HG03066 (cell line): ENCODE results near the gene CHN2.

Experiments
- ATAC-seq: cut with Tn5 transposase; IDR thresholded peaks from one replicate; pipeline ENCODE4 v1.9.1; 2021; ENCODE audit warnings: low read depth; ENCODE audit not compliant: unreplicated experiment

CHN2 gene

DNA sequence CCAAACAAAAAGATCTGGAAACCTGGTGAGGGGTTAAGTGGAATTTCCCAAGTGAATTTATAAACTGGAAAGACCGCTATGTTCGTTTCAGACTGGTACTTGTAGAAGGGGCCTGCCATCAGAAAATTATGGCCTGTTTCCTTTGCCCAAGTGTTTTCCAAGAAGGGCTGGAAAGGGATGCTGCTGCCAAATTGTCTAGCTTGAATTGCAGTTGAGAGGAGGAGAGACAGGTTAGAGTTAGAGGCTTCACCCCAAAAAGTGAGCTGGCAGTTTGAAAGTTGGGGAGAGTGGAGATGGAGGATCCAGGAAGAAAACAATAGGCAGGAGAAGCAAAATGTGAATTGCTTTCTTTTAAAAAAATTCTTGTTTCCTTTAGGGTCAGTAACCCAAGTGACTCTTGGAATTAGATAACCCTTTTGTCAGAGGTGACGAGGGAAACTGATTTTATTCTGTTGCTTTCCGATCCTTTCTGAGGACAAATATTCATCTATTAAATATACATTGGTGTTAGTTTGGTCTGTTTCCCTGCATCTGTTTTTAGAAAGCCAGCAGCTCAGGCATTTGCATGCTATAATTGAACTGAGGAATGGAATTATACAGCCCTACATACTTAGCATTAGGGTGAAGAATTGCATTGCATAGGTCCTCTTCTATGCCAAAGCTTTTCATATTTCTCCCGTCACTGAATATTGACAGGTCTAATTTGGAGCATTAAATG, 286.5 kb downstream of the CHN2 start:
- ATAC-seq = no peak

DNA sequence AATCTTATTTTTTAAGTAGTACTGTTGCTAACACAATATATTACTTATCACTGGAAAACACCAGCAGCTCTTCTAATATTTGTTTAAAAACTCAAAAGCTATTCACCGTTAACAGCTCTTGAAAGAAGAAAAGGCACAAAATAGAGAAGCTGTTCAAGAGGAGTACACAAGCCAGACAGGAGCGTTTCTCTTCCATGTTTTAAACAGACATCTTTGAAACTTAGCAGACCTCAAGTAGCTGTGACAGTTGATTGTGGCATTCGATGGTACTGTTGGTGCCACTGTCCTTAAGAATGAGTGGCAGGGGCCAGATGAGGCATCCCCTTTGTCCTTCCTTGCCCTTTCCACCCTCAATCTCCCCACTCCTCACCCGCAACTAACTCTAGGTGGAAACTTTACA, 287.5 kb downstream of the CHN2 start:
- no peak for ATAC-seq

DNA sequence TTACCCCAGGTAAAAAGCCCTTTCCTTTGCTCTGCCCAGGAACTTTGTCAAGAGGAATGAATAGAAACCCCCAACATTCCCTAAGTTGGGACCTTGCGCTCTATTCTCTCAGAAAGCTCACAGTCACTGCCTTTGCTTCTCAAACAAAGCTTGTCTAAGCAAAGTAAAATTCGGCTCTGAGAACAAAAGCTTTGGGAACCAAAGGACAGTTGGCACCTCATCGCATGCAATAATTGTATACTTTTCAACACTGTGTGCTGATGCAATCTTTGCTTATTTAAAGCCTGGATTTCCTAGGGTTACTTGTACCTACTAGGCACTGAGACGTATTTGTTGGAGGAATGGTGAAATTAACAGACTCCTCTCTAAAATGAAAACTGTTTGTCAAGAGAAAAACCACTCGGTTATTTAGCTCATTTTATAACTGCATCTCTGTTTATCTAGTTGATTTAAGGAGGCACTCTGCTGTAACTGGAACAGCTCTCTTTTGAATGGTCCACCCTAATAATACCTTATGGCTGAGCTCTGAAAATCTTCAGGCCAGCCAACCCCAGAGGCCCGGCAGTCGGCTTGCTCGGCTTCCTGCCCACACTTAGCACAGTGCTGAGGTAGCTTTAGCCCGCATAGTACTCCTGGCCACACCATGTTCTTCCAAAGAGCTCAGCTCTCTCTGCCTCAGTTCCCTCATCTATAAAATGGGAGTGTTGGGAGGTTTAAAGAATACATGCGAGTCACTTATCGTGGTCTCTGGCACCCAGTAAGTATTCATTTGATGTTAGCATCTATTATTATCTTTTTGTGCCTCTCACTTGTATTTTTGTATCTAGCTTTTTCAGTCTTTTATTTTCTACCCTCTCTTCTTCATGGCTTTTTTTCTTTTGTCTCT, 288.9 kb downstream of the CHN2 start:
- no peak for ATAC-seq

DNA sequence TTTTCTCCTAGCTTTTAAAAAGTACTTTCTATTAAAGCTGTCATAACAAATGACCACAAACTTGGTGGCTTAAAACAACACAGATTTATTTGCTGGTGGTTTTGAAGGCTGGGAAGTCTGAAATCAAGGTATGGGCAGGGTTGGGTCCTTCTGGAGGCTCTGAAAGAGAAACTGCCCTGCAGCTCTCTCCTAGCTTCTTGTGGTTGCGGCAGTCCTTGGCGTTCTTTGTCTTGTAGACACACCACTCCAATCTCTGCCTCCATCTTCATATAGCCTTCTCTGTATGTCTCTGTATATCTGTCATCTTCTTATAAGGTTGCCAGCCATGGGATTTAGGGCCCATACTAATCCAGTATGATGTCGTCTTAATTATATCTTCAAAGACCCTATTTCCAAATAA, 289.7 kb downstream of the CHN2 start:
- no peak for ATAC-seq

DNA sequence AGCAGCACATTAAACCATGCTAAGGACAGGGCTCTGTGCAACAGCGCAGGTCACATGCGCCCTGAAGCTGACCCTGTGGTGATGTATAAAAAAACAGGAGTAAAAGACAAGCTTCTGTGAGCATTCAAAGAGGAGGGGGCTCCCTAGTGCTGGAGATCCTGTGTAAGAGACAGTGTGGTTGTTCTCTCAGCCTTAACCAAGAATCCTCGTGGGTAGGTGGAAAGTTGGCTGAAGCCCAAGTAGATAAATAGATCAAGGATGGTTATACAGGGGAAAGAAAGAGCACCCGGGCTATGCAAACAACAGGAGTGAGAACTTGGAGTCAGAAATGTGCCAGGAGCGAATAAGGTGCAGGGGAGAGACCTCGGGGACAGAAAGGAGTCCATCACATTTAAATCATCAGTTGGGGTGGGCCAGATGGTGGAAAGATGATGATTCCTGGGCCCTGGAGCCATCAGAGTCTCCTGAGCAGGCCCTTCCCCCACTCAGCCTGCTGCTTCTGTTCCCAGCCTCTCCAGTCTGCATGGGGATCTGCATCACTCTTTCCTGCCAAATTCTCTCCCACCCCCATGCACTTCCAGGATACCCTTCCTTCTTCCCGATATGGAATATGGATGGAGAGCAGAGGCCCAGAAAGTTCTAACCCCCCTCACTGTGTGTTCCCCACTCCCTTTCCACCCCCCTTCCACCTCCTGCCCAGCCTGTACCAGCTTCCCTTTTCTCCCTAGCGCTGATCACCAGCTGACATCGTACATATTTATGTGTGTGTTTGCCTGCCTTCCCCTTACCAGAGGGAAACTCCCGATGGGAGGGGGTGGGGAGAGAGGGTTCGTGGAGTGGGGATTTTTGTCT, 291.0 kb downstream of the CHN2 start:
- ATAC-seq = no peak

DNA sequence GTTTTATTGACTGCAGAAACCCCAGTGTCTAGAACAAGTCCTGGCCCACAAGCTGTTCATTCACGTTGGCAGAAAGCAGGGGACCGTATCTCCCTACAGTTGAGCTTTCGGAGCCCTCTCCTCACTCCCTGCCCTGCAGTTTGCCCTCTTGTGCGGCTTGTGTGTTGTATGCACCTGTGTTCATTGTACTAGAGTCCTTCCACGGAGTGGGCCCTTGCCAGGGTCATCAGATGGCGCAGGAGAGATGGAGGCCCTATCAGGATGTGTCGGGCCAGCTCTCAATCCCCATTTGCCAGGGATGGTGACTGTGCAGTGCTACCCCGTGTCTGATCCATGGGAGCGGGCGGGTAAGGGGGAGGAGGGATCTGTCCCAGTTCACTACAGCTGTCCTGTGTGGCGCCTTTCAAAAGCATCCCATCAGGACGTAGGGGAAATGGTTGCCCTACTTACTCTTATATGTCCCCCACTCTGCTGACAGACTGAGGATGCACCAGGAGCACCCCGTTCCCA, 291.7 kb downstream of the CHN2 start:
- ATAC-seq = no peak

DNA sequence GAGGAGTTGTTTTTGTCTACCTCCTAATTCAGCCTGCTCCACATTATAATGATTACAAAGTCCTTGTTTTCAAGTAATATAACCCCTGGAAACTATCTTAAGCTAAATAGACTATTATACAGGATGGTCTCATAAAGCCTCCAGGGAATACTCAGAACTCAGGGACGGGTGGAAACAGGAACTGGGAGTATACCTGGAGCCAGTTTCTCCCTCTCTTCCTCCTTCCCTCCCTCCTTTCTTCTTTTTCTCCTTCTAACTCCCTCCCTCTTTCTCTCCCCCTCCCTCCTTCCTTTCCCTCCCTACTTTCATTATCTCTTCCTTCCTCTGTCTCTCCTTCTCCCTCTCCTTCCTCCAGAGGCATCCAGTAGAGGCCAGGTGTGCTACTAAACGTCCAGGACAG, 292.8 kb downstream of the CHN2 start:
- ATAC-seq = no peak

DNA sequence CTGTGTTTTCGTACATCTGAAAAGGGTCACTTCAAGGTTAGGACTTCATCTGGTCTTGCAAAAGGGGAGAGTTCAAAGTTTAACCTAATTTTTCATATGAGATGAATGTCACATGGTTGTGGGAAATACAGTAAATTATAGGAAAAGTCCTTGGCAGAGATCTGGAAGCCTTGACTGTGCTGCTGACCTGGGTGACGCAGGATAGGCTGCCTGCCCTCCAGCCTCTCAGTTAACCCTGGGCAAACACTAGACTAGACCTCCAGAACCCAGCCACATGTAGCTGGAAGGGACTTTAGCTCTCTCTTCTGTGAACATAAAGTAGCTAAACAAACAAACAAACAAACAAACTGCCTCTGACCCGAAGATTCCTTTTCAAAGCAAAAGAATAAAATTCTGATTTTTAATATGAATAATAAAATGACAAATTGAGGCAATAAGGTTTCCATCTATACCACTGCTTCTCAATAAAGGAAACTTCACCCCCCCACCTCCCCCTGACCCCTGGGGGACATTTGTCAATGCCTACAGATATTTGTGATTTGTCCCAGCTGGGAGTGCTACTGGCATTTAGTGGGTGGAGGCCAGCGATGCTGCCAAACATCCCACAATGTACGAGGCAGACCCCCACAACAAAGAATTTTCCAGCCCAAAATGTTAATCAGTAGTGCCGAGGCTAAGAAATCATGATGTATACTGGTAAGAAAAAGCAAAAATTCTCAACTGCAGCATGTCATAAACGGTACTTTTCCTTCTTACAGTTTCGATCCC, 293.8 kb downstream of the CHN2 start:
- ATAC-seq = no peak

DNA sequence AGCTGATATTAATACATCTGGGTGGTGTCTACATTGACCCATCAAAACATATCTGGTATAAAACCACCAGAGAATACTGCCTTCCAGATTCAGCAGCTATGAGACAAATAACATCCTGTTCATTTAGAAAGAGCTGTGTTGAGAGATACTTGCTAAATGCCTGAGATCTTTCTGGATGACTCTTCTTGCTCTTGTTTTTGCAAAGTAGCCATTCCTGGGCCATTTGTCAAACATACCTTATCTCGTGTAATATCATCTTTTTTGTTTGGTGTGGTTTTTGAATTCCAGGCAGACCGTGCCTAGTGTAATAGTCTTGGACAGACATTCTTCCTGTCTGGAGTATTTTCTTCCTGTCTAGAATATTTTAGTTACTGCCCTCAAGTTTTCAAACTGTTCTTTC, 294.4 kb downstream of the CHN2 start:
- no peak for ATAC-seq

DNA sequence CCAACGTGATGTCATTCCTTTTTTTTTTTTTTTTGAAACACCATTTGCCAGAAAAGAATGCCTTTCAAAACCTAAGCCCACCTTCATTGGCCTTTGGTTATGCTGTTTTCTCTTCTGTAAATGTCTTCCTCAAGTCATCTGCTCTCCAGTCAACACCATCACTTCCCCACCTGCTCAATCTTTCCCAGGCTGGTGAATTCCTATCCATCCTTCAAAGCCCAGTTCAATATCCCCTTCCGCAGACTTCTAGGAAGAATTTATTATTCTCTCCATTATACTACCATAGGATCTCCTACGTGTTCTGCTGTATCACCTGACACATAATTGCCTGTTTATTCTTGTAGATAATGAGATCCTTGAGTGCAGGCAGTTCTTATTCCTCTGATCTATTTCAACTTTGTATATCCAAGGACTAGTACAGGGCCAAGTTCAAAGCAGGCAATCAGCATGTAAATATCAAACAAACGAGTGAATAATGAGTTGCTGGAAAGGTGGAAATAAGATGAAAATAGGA, 295.6 kb downstream of the CHN2 start:
- no peak for ATAC-seq

DNA sequence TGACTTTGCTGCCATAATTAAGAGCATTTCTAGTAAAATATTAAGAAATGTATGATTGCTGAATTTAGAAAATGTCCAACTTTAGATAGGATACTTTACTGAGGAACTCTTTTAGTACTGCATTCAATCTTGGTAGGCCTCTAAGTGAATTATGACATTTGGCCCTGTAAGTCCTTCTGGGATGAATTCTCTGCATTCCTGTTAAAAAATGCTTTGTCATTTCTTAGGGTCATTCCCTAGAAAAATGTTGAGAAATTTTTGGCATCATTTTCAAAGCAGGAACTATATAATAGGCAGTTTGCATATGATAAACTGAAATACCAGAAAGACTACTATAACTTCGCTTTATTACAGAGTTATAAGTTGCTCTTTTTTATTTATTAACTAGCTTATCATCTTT, 299.8 kb downstream of the CHN2 start:
- ATAC-seq = no peak

DNA sequence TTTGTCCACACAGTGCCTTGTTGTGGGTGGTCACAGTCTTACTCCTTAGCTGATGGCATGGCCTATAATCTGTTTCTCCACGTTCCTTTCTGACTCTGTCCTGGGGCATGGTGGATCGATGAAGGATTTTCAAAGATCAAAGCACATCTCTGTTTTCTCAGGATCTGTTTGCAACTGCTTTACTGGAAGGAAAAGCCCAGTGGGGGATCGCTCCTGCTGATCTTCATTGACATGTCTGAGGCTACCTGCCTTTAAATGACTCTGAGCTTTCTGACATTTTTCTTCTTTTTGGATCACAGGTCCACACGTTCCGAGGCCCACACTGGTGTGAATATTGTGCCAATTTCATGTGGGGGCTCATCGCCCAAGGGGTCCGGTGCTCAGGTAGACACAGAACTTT, 301.1 kb downstream of the CHN2 start:
- no peak for ATAC-seq

DNA sequence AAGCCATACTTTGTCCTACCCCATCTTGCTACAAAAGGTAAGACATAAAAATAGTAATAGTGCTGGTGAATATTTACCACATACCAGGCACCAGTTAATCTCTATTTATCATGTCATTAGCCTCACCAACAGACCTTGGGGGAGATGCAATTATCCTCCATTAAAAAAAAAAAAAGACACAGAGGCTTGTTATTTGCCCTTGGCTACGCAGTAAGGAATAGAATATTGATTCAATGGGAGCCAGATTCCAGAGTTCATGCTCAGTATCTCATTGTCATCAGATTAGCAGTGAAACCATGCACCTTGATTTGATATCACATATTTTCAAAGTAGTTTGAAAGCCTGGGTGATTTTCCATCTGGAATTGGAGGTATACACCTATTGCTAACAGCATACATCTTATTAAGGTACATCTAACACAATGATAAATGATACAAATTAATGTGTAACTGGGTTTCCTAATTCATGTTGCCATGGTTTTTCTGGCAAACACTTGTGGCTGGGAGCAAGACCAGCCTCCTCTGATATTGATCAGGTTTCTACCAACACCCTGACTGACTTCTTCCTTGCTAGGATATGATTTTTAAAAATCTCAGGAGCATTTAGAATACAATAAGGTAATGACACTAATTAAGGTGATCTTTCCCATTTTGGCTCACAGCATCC, 301.9 kb downstream of the CHN2 start:
- no peak for ATAC-seq

DNA sequence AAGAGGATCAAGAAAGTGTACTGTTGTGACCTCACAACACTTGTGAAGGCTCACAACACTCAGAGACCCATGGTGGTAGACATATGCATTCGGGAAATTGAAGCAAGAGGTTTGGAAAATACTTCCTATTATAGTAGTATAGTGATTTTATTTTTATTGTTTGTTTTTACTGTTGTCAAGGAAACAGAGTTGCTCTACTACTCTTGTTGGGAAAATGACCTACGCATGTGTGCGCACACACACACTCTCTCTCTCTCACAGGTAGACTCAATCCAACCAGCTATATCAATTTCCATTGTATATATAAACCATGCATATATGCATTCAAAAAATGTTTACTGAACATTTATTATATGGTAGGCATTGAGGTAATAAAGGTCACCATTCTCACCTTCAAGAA, 305.4 kb downstream of the CHN2 start:
- no peak for ATAC-seq

DNA sequence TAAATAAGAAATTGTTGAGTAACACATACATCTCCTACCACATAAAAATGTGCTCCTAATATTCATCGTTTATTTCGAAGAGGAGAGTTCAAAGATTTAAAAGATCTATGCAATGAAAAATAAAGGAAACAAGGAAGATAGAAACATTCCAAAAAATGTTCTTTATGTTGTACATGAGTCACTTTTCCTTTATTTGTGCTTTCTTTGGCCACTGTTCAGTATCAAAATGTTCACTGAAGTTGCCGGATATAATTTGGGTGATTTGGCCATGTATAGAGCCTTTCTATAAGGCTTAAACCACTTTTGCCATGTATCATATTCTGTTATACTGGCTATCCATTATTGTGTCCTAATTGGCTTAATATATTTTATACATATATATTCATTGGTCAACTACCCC, 306.1 kb downstream of the CHN2 start:
- ATAC-seq = no peak

DNA sequence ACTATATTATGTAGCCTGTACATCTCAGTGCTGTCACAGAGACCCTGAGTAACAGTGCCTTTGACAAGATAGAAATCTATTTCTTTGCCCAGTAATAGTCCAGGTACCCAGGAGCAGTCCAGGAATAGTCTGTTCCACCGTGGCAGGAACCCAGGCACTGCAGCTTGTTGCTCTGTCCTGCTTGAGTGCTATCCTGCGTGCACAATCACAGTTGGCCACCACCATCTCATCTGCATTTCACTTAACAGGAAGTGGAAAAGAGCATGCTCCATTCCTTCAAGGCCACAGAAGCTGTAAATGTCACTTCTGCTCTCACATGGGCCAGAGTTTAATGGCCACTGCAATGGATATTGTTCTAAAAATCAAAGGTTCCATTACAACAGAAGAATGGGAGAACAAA, 307.6 kb downstream of the CHN2 start:
- no peak for ATAC-seq

DNA sequence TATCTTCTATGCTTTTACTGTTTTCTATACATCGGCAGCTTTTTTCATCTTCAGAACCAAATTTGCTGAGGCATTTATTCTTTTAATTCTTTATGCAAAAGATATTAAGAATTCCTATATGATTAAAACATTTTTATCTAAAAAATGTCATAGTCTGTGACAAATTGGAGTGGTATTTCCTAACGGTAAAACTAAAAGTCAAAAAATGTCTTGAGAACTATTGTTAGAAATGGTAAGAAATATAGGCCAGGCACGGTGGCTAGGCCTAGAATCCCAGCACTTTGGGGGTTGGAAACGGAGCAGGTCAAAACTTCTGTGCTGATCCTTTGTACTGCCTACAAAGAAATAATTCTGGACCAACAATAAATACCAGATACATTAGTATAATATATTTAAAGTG, 311.4 kb downstream of the CHN2 start:
- ATAC-seq = no peak

DNA sequence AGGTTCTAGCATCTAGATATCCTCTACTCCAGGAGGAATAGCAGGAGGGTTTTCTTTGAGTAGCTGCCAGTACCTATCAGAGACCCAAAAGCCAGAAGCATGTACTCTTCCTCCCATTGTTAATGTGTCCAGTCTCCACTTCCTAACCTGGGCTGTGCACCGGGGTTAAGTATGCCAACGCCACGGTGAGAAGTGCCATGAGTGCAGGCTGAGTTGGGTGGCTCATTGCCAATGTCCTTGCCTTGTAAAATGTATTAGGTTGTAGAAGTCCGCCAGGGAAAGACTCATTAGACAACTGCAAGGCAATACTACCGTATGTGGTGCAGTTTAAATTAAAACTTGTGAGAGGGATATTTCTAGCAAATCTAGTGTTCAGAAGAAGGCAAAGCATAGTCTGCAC, 314.0 kb downstream of the CHN2 start:
- no peak for ATAC-seq

DNA sequence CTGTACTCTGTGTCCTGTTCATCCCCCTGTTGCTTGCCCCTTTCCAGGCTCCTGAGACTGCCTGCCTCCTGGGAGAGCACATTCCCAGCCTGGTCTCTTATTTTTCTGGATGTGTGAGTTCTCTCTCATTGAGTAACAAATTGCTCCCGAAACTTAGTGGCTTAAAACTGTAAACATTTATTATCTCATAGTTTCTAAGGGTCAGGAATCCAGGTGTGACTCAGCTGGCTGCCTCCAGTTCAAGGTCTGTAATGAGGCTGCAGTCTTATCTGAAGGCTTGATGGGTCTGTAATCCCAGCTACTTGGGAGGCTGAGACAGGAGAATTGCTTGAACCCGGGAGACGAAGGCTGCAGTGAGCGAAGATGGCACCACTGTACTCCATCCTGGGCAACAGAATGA, 315.5 kb downstream of the CHN2 start:
- ATAC-seq = no peak

DNA sequence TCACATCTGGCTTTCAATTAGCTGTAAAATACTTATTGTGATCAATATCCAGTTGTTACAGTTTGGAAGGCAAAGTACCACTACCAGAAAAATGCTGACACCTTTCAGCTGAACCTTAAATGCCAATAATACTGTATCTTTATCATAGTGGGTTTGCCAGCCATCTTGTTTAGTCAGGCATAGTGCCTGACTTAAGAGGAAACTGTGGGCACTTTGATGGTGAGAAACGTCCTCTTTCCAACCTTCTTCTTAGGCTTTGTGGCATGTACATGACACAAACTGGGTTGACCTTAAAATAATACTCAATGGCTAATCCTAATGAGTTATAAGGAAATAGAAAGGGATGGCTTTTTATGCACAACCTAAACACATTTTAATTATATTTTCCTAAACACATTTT, 316.8 kb downstream of the CHN2 start:
- ATAC-seq = no peak
